SK-N-SH (cell line): Measurements from ENCODE around the gene STIM2.

ENCODE experiments used
- CTCF ChIP-seq: fragments of 200-600 bp; sonication (generic); IDR thresholded peaks from 2 replicates; pipeline ENCODE4 v1.6.1; 2017; ENCODE audit warnings: antibody characterized with exemption, mild to moderate bottlenecking, moderate library complexity
- RAD21 ChIP-seq: IDR thresholded peaks from 2 replicates; pipeline ENCODE4 v1.6.1; 2012; ENCODE audit warnings: mild to moderate bottlenecking, low read length
- SIN3A ChIP-seq: IDR thresholded peaks from 2 replicates; pipeline ENCODE4 v1.6.1; 2012; ENCODE audit warnings: low read depth, mild to moderate bottlenecking, low read length, moderate library complexity, borderline replicate concordance
- USF1 ChIP-seq: IDR thresholded peaks from 2 replicates; pipeline ENCODE4 v1.4.0; 2012; ENCODE audit warnings: low read depth, borderline replicate concordance

- no peak for TF ChIP-seq CTCF
- TF ChIP-seq RAD21, result no peak
- no peak for TF ChIP-seq USF1
- TF ChIP-seq SIN3A, result no peak
Measured at GRCh38 chr4:27007507-27007906, 146.9 kb downstream of the STIM2 start.
